K562 (cell line): ENCODE results near the gene KLK1. TPM values are rescaled to one million over a fixed set of nuclear protein-coding genes. Genes with fewer than 3 reads are reported as not detected.

ENCODE experiments used
- RBM17 ChIP-seq: fragments of 200-400 bp; formaldehyde crosslinking; IDR thresholded peaks from 2 replicates; pipeline ENCODE4 v1.6.1; 2017; ENCODE audit warnings: low read depth, mild to moderate bottlenecking, low read length, borderline replicate concordance
- SIN3A ChIP-seq, 2 experiments: fragments of 150-350 bp in 1 of 2; IDR thresholded peaks; 2 replicates each; pipeline ENCODE4 v1.6.1; 2011 to 2016; ENCODE audit warnings: borderline replicate concordance in 2 of 2, low read depth in 2 of 2, low read length in 2 of 2, mild to moderate bottlenecking in 2 of 2, moderate library complexity in 2 of 2; ENCODE audit not compliant: control insufficient read depth in 1 of 2
- SRF ChIP-seq, 2 experiments: fragments of 250-450, 450-650 bp in 1 of 2; sonication (Bioruptor Pico) in 1 of 2; sonication (generic) in 1 of 2; formaldehyde crosslinking; IDR thresholded peaks; 2 replicates each; pipeline versions ENCODE4 v1.5.0 to v1.5.1; 2020 to 2022; ENCODE audit warnings: mild to moderate bottlenecking in 1 of 2, missing genetic modification reagents in 1 of 2
- SUPT5H ChIP-seq: fragments of 450-650 bp; IDR thresholded peaks from 2 replicates; pipeline ENCODE4 v1.6.1; 2016
- TCF15 ChIP-seq: fragments of 250-450 bp; sonication (Bioruptor Pico); IDR thresholded peaks from 2 replicates; pipeline ENCODE4 v1.8.0; 2022; ENCODE audit warnings: moderate library complexity, mild to moderate bottlenecking, inconsistent platforms
- TFE3 ChIP-seq: fragments of 450-650 bp; formaldehyde crosslinking; IDR thresholded peaks from 2 replicates; pipeline ENCODE4 v1.4.0; 2020; ENCODE audit warnings: mild to moderate bottlenecking, mixed read lengths
- polyA plus RNA-seq, 8 experiments: library from polyadenylated mRNA; depleted of rRNA in 4 of 8; stranded (reverse) in 5 of 8; unstranded in 3 of 8; fragments of >200 nt; fragmentation: Nextera tagmentation in 2 of 8; fragmentation: Illumina TruSeq in 1 of 8; extraction: Ambion mirVana in 2 of 8; extraction: Trizol in 1 of 8; gene quantifications; 2 replicates each; pipeline versions ENCODE4 v1.2.1 to v1.2.3, GENCODE V29; 2011 to 2014; ENCODE audit warnings: inconsistent platforms in 1 of 8, missing spikeins in 1 of 8
- total RNA-seq, 7 experiments: library from RNA; depleted of rRNA in 6 of 7; stranded (reverse); fragments of >200 nt in 6 of 7; fragmentation: Illumina TruSeq in 2 of 7; extraction: Trizol in 2 of 7; gene quantifications; 2 replicates each; pipeline versions ENCODE4 v1.2.1 to v1.2.3, GENCODE V29; 2011 to 2021; ENCODE audit warnings: low replicate concordance in 1 of 7
- TF ChIP-seq, protein P1 (sequence below): sonication (generic); formaldehyde crosslinking; IDR thresholded peaks from 2 replicates; pipeline ENCODE4 v1.8.0; 2023; ENCODE audit warnings: missing genetic modification reagents, mild to moderate bottlenecking, borderline replicate concordance
- TF ChIP-seq, protein P2 (sequence below): fragments of 250-450 bp; sonication (Bioruptor Pico); IDR thresholded peaks from 2 replicates; pipeline ENCODE4 v1.4.0; 2020; ENCODE audit warnings: mild to moderate bottlenecking, moderate library complexity, borderline replicate concordance
- TF ChIP-seq, protein P3 (sequence below): sonication (generic); formaldehyde crosslinking; IDR thresholded peaks from 2 replicates; pipeline ENCODE4 v1.8.0; 2023; ENCODE audit warnings: mild to moderate bottlenecking, missing genetic modification reagents

KLK1 gene
- total and polyA plus RNA-seq, 9 of the 15 experiments (the other 6 are each of a cell fraction or from before 2014, with no cell fraction given) = 0.87 to 15.4 (median 9.1) TPM

- TF ChIP-seq, protein P1, sequence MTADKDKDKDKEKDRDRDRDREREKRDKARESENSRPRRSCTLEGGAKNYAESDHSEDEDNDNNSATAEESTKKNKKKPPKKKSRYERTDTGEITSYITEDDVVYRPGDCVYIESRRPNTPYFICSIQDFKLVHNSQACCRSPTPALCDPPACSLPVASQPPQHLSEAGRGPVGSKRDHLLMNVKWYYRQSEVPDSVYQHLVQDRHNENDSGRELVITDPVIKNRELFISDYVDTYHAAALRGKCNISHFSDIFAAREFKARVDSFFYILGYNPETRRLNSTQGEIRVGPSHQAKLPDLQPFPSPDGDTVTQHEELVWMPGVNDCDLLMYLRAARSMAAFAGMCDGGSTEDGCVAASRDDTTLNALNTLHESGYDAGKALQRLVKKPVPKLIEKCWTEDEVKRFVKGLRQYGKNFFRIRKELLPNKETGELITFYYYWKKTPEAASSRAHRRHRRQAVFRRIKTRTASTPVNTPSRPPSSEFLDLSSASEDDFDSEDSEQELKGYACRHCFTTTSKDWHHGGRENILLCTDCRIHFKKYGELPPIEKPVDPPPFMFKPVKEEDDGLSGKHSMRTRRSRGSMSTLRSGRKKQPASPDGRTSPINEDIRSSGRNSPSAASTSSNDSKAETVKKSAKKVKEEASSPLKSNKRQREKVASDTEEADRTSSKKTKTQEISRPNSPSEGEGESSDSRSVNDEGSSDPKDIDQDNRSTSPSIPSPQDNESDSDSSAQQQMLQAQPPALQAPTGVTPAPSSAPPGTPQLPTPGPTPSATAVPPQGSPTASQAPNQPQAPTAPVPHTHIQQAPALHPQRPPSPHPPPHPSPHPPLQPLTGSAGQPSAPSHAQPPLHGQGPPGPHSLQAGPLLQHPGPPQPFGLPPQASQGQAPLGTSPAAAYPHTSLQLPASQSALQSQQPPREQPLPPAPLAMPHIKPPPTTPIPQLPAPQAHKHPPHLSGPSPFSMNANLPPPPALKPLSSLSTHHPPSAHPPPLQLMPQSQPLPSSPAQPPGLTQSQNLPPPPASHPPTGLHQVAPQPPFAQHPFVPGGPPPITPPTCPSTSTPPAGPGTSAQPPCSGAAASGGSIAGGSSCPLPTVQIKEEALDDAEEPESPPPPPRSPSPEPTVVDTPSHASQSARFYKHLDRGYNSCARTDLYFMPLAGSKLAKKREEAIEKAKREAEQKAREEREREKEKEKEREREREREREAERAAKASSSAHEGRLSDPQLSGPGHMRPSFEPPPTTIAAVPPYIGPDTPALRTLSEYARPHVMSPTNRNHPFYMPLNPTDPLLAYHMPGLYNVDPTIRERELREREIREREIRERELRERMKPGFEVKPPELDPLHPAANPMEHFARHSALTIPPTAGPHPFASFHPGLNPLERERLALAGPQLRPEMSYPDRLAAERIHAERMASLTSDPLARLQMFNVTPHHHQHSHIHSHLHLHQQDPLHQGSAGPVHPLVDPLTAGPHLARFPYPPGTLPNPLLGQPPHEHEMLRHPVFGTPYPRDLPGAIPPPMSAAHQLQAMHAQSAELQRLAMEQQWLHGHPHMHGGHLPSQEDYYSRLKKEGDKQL = no peak
- no peak for TF ChIP-seq RBM17
- TF ChIP-seq SRF (CRISPR knock-in tag; IDR thresholded peaks at IDR 0.05) = peak in 1 of 2 experiments; percentile 53; a peak in 1 of 4 replicates
- TF ChIP-seq, protein P2, sequence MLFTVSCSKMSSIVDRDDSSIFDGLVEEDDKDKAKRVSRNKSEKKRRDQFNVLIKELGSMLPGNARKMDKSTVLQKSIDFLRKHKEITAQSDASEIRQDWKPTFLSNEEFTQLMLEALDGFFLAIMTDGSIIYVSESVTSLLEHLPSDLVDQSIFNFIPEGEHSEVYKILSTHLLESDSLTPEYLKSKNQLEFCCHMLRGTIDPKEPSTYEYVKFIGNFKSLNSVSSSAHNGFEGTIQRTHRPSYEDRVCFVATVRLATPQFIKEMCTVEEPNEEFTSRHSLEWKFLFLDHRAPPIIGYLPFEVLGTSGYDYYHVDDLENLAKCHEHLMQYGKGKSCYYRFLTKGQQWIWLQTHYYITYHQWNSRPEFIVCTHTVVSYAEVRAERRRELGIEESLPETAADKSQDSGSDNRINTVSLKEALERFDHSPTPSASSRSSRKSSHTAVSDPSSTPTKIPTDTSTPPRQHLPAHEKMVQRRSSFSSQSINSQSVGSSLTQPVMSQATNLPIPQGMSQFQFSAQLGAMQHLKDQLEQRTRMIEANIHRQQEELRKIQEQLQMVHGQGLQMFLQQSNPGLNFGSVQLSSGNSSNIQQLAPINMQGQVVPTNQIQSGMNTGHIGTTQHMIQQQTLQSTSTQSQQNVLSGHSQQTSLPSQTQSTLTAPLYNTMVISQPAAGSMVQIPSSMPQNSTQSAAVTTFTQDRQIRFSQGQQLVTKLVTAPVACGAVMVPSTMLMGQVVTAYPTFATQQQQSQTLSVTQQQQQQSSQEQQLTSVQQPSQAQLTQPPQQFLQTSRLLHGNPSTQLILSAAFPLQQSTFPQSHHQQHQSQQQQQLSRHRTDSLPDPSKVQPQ (CRISPR knock-in tag) = no peak
- no peak for TF ChIP-seq SIN3A (IDR thresholded peaks at IDR 0.05; ENCODE audit: borderline replicate concordance in 2 of 2, control insufficient read depth in 1 of 2, low read depth in 2 of 2, low read length in 2 of 2)
- no peak for TF ChIP-seq TFE3 (CRISPR knock-in tag)
- TF ChIP-seq, protein P3, sequence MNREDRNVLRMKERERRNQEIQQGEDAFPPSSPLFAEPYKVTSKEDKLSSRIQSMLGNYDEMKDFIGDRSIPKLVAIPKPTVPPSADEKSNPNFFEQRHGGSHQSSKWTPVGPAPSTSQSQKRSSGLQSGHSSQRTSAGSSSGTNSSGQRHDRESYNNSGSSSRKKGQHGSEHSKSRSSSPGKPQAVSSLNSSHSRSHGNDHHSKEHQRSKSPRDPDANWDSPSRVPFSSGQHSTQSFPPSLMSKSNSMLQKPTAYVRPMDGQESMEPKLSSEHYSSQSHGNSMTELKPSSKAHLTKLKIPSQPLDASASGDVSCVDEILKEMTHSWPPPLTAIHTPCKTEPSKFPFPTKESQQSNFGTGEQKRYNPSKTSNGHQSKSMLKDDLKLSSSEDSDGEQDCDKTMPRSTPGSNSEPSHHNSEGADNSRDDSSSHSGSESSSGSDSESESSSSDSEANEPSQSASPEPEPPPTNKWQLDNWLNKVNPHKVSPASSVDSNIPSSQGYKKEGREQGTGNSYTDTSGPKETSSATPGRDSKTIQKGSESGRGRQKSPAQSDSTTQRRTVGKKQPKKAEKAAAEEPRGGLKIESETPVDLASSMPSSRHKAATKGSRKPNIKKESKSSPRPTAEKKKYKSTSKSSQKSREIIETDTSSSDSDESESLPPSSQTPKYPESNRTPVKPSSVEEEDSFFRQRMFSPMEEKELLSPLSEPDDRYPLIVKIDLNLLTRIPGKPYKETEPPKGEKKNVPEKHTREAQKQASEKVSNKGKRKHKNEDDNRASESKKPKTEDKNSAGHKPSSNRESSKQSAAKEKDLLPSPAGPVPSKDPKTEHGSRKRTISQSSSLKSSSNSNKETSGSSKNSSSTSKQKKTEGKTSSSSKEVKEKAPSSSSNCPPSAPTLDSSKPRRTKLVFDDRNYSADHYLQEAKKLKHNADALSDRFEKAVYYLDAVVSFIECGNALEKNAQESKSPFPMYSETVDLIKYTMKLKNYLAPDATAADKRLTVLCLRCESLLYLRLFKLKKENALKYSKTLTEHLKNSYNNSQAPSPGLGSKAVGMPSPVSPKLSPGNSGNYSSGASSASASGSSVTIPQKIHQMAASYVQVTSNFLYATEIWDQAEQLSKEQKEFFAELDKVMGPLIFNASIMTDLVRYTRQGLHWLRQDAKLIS (CRISPR knock-in tag) = no peak
- TF ChIP-seq TCF15 = no peak
- peak; percentile 44; the same call in 1 of the 2 replicates for TF ChIP-seq SUPT5H
These were observed 5.4 kb downstream of the KLK1 start (continued) for GRCh38 chr19:50817941-50818858.
